Osteoblast (primary cell): ENCODE results near the gene IFIT1B. TPM values are rescaled to one million over a fixed set of nuclear protein-coding genes. Genes with fewer than 3 reads are reported as not detected.

Source experiments
- DNase-seq: peaks from one replicate; pipeline ENCODE4 v3.0.0; 2011; ENCODE audit warnings: low spot score, mixed read lengths; ENCODE audit not compliant: insufficient read length; ENCODE audit errors: missing footprints
- H2AFZ ChIP-seq: 2 replicates; pipeline ENCODE4 v1.6.0; 2011; ENCODE audit warnings: mild to moderate bottlenecking, low read length
- H3K27ac ChIP-seq: 2 replicates; pipeline ENCODE4 v1.5.1; 2011; ENCODE audit warnings: mild to moderate bottlenecking, low read depth, low read length, moderate library complexity
- H3K27me3 ChIP-seq: 2 replicates; pipeline ENCODE4 v1.6.0; 2012; ENCODE audit warnings: mild to moderate bottlenecking, control low read depth, inconsistent platforms, low read length, moderate library complexity; ENCODE audit not compliant: insufficient read depth
- H3K36me3 ChIP-seq: 2 replicates; pipeline ENCODE4 v1.5.1; 2011; ENCODE audit warnings: mild to moderate bottlenecking, low read length, control low read depth, moderate library complexity; ENCODE audit not compliant: insufficient read depth
- H3K4me1 ChIP-seq: 2 replicates; pipeline ENCODE4 v1.5.1; 2011; ENCODE audit warnings: mild to moderate bottlenecking, low read length, control low read depth, moderate library complexity; ENCODE audit not compliant: insufficient read depth
- H3K4me2 ChIP-seq: 2 replicates; pipeline ENCODE4 v1.6.0; 2011; ENCODE audit warnings: mild to moderate bottlenecking, low read length; ENCODE audit not compliant: insufficient read depth
- H3K4me3 ChIP-seq: fragments of 200-600 bp; sonication (generic); 3 replicates; pipeline ENCODE4 v1.5.1; 2012; ENCODE audit warnings: mild to moderate bottlenecking, low read length, inconsistent platforms; ENCODE audit not compliant: insufficient read depth
- H3K79me2 ChIP-seq: 2 replicates; pipeline ENCODE4 v1.6.0; 2012; ENCODE audit warnings: mild to moderate bottlenecking, low read length, control low read depth, inconsistent platforms; ENCODE audit not compliant: insufficient read depth
- H3K9me3 ChIP-seq: 2 replicates; pipeline ENCODE4 v1.5.1; 2011; ENCODE audit warnings: low read depth, low read length, control low read depth
- H4K20me1 ChIP-seq: 2 replicates; pipeline ENCODE4 v1.6.0; 2012; ENCODE audit warnings: mild to moderate bottlenecking, low read length, control low read depth; ENCODE audit not compliant: insufficient read depth
- CTCF ChIP-seq: IDR thresholded peaks from 2 replicates; pipeline ENCODE4 v1.5.1; 2011; ENCODE audit warnings: mild to moderate bottlenecking, low read depth, low read length, moderate library complexity; ENCODE audit errors: extremely low read depth
- total RNA-seq: library from RNA; depleted of rRNA; stranded (reverse); fragments of >200 nt; gene quantifications from 2 replicates; pipeline ENCODE4 v1.2.3, GENCODE V29; 2012

Gene IFIT1B
- total RNA-seq, 1 donor: not detected

DNA sequence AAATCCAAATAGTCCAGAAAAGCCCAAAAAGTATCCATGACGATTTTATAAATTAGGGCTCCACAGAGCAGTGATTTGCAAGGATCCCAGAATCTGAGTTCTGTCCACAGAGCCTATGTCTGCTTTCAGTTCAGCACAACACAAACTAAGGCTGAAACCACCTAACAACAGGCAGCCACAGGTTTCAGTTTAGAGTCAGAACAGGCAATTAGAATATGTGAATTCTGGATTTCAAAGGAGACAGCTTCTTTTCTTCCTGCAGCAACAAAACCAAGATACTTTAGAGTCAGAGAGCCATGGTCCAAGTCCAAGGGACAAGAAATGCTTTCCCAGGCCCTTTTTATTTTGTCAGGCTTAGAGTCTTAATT, 26.5 kb upstream of the IFIT1B start:
- Histone ChIP-seq H3K4me1 (peaks cover 64% of the 10 kb centered on the region), H3K79me2 (no peaks in the 10 kb centered on the region), H2AFZ (peak overlapping the region; percentile 76), H3K27me3 (no peaks in the 10 kb centered on the region), H3K4me2 (peak overlapping the region; percentile 80), H3K27ac (peak overlapping the region; percentile 99), H4K20me1 (no peaks in the 10 kb centered on the region), H3K36me3 (no peaks in the 10 kb centered on the region), H3K9me3 (no peaks in the 10 kb centered on the region), H3K4me3 (peak overlapping the region; percentile 55)
- TF ChIP-seq CTCF: no peak
- no peak for DNase-seq

GRCh38 chr10:89351780-89352597, 25.9 kb upstream of the IFIT1B start:
- TF ChIP-seq CTCF: no peak
- H3K4me3 ChIP-seq: peak overlapping the region; percentile 55
- H3K4me1 ChIP-seq: peaks cover 64% of the 10 kb centered on the region

GRCh38 chr10:89352802-89353201, 25.1 kb upstream of the IFIT1B start:
- Histone ChIP-seq H3K4me3 (no peak overlapping the region), H3K27ac (peak overlapping the region; percentile 99), H3K9me3 (no peaks in the 10 kb centered on the region), H3K27me3 (no peaks in the 10 kb centered on the region), H2AFZ (peak overlapping the region; percentile 65), H4K20me1 (no peaks in the 10 kb centered on the region), H3K79me2 (no peaks in the 10 kb centered on the region), H3K4me1 (peaks cover 63% of the 10 kb centered on the region), H3K4me2 (peak overlapping the region; percentile 80), H3K36me3 (no peaks in the 10 kb centered on the region)
- DNase-seq: no peak
- no peak for TF ChIP-seq CTCF

More at GRCh38 chr10:89351780-89352597, 25.9 kb upstream of the IFIT1B start:
- H3K27ac ChIP-seq: peak overlapping the region; percentile 99
- no peaks in the 10 kb centered on the region for H3K36me3 ChIP-seq
- no peaks in the 10 kb centered on the region for H3K79me2 ChIP-seq
- peak overlapping the region; percentile 80 for H3K4me2 ChIP-seq
- H3K9me3 ChIP-seq: no peaks in the 10 kb centered on the region
- H2AFZ ChIP-seq: peak overlapping the region; percentile 76
- no peaks in the 10 kb centered on the region for H3K27me3 ChIP-seq
- H4K20me1 ChIP-seq: no peaks in the 10 kb centered on the region
- no peak for DNase-seq

GRCh38 chr10:89355394-89355931, 22.4 kb upstream of the IFIT1B start:
- no peak overlapping the region for H3K4me2 ChIP-seq
- no peak for DNase-seq

More at GRCh38 chr10:89355394-89355931, 22.4 kb upstream of the IFIT1B start:
- Histone ChIP-seq H3K36me3 (no peaks in the 10 kb centered on the region), H4K20me1 (no peaks in the 10 kb centered on the region), H3K4me3 (no peak overlapping the region), H2AFZ (peak overlapping the region; percentile 15), H3K4me1 (peaks cover 54% of the 10 kb centered on the region), H3K79me2 (no peaks in the 10 kb centered on the region), H3K27ac (peak overlapping the region; percentile 82), H3K27me3 (no peaks in the 10 kb centered on the region), H3K9me3 (no peaks in the 10 kb centered on the region)
- no peak for TF ChIP-seq CTCF
